Breast epithelium (tissue), 3 donors: ENCODE results near the gene LRRC70.

Experiments used
- POLR2AphosphoS5 ChIP-seq, 3 donors: sonication (generic); formaldehyde crosslinking; IDR thresholded peaks; one replicate each; pipeline ENCODE4 v1.6.1; 2017; ENCODE audit warnings: antibody characterized with exemption in 3 of 3
- TF ChIP-seq, protein P1 (sequence below), 3 donors: fragments of 450-650 bp; IDR thresholded peaks; one replicate each; pipeline ENCODE4 v1.5.1; 2016 to 2017; ENCODE audit warnings: antibody characterized with exemption in 3 of 3, mild to moderate bottlenecking in 3 of 3, moderate library complexity in 3 of 3

DNA sequence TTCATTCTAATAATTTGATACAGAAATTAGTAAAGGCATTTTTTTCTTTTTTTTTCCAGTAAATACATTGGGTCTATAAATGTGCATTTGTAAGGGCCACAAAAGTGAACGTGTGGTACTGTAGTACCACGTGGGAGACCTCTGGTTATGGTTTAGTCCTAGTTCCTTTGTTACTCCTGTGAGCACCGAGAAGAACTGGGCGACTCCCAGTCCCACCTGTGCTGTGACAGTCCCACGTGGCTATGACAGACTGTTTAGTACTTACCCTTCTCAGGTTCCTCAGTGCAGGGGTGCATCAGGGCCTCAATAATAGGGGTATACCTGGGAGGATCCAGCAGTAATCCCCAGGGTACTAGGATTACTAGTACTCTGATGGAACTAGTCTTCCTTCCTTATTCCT lies 49.3 kb downstream of the LRRC70 start:
- no peak for TF ChIP-seq POLR2AphosphoS5 (IDR thresholded peaks at IDR 0.05)
- TF ChIP-seq, protein P1, sequence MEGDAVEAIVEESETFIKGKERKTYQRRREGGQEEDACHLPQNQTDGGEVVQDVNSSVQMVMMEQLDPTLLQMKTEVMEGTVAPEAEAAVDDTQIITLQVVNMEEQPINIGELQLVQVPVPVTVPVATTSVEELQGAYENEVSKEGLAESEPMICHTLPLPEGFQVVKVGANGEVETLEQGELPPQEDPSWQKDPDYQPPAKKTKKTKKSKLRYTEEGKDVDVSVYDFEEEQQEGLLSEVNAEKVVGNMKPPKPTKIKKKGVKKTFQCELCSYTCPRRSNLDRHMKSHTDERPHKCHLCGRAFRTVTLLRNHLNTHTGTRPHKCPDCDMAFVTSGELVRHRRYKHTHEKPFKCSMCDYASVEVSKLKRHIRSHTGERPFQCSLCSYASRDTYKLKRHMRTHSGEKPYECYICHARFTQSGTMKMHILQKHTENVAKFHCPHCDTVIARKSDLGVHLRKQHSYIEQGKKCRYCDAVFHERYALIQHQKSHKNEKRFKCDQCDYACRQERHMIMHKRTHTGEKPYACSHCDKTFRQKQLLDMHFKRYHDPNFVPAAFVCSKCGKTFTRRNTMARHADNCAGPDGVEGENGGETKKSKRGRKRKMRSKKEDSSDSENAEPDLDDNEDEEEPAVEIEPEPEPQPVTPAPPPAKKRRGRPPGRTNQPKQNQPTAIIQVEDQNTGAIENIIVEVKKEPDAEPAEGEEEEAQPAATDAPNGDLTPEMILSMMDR (IDR thresholded peaks at IDR 0.05), result no peak
